ENCODE results near the gene KPNA5. TPM values are rescaled to one million over a fixed set of nuclear protein-coding genes. Genes with fewer than 3 reads are reported as not detected.
"Not testable (repeated sequence)": the region's sequence is repeated elsewhere in the genome, so short reads cannot be mapped to it uniquely, and the experiment has no call there.

KPNA5 gene
- total and polyA plus RNA-seq, 2 donors: 7.3 to 23.6 TPM

GRCh38 chr6:116663308-116663707 is 17.7 kb upstream of the KPNA5 start:
- 99% methylated on average over 3 of the region's 3 CpGs for WGBS
- Histone ChIP-seq H3K36me3 (ENCODE audit: control insufficient read depth in 2 of 2, insufficient read depth in 2 of 2, low read length in 1 of 2) (peaks cover 0 to 9% of the 10 kb centered on the region in 2 donors), H3K9me3 (ENCODE audit: control insufficient read depth in 2 of 2, insufficient read depth in 1 of 2, low read length in 1 of 2) (no peaks in the 10 kb centered on the region), H3K4me3 (ENCODE audit: low read length in 2 of 2) (no peak overlapping the region), H3K27ac (ENCODE audit: low read depth in 1 of 2, low read length in 1 of 2) (no peak overlapping the region), H3K27me3 (ENCODE audit: control insufficient read depth in 2 of 2, insufficient read depth in 1 of 2, low read length in 1 of 2) (no peaks in the 10 kb centered on the region), H3K4me1 (ENCODE audit: control insufficient read depth in 2 of 2, insufficient read depth in 2 of 2, low read length in 2 of 2) (peaks cover 3 to 9% of the 10 kb centered on the region in 2 donors)
- DNase-seq (ENCODE audit: low read depth in 6 of 9, low spot score in 9 of 9): no peak

GRCh38 chr6:116664169-116664568 is 16.8 kb upstream of the KPNA5 start:
- not testable (repeated sequence) for H3K27me3 ChIP-seq (ENCODE audit: control insufficient read depth in 2 of 2, insufficient read depth in 1 of 2, low read length in 1 of 2); DNase-seq (ENCODE audit: low read depth in 6 of 9, low spot score in 9 of 9); H3K4me1 ChIP-seq (ENCODE audit: control insufficient read depth in 2 of 2, insufficient read depth in 2 of 2, low read length in 2 of 2); H3K36me3 ChIP-seq (ENCODE audit: control insufficient read depth in 2 of 2, insufficient read depth in 2 of 2, low read length in 1 of 2); H3K27ac ChIP-seq (ENCODE audit: low read depth in 1 of 2, low read length in 1 of 2); H3K4me3 ChIP-seq (ENCODE audit: low read length in 2 of 2); H3K9me3 ChIP-seq (ENCODE audit: control insufficient read depth in 2 of 2, insufficient read depth in 1 of 2, low read length in 1 of 2)
- 98% methylated on average over 2 of the region's 2 CpGs for WGBS

- Histone ChIP-seq H3K4me3 (ENCODE audit: low read length in 2 of 2) (no peak overlapping the region), H3K36me3 (ENCODE audit: control insufficient read depth in 2 of 2, insufficient read depth in 2 of 2, low read length in 1 of 2) (no peaks in the 10 kb centered on the region), H3K4me1 (ENCODE audit: control insufficient read depth in 2 of 2, insufficient read depth in 2 of 2, low read length in 2 of 2) (peaks cover 3 to 9% of the 10 kb centered on the region in 2 donors), H3K27me3 (ENCODE audit: control insufficient read depth in 2 of 2, insufficient read depth in 1 of 2, low read length in 1 of 2) (no peaks in the 10 kb centered on the region), H3K9me3 (ENCODE audit: control insufficient read depth in 2 of 2, insufficient read depth in 1 of 2, low read length in 1 of 2) (peaks cover 0 to 1% of the 10 kb centered on the region in 2 donors), H3K27ac (ENCODE audit: low read depth in 1 of 2, low read length in 1 of 2) (no peak overlapping the region)
- no peak for DNase-seq (ENCODE audit: low read depth in 6 of 9, low spot score in 9 of 9)
- 97% methylated on average over 7 of the region's 7 CpGs for WGBS
These were observed 15.5 kb upstream of the KPNA5 start for GRCh38 chr6:116665464-116665863.

- Histone ChIP-seq H3K9me3 (ENCODE audit: control insufficient read depth in 2 of 2, insufficient read depth in 1 of 2, low read length in 1 of 2) (peaks cover 0 to 1% of the 10 kb centered on the region in 2 donors), H3K4me3 (ENCODE audit: low read length in 2 of 2) (no peak overlapping the region), H3K36me3 (ENCODE audit: control insufficient read depth in 2 of 2, insufficient read depth in 2 of 2, low read length in 1 of 2) (no peaks in the 10 kb centered on the region), H3K4me1 (ENCODE audit: control insufficient read depth in 2 of 2, insufficient read depth in 2 of 2, low read length in 2 of 2) (peaks cover 3 to 9% of the 10 kb centered on the region in 2 donors), H3K27me3 (ENCODE audit: control insufficient read depth in 2 of 2, insufficient read depth in 1 of 2, low read length in 1 of 2) (no peaks in the 10 kb centered on the region), H3K27ac (ENCODE audit: low read depth in 1 of 2, low read length in 1 of 2) (no peak overlapping the region)
- no peak for DNase-seq (ENCODE audit: low read depth in 6 of 9, low spot score in 9 of 9)
- WGBS: 51% methylated on average over 1 of the region's 1 CpG
These were observed 14.1 kb upstream of the KPNA5 start for GRCh38 chr6:116666869-116667268.

- H3K27me3 ChIP-seq (ENCODE audit: control insufficient read depth in 2 of 2, insufficient read depth in 1 of 2, low read length in 1 of 2): peaks cover 0 to 2% of the 10 kb centered on the region in 2 donors
- WGBS: 17% methylated on average over 3 of the region's 3 CpGs
These were observed 13.4 kb upstream of the KPNA5 start for GRCh38 chr6:116667623-116668022.

GRCh38 chr6:116672306-116672705 is 8.7 kb upstream of the KPNA5 start:
- Histone ChIP-seq H3K9me3 (ENCODE audit: control insufficient read depth in 2 of 2, insufficient read depth in 1 of 2, low read length in 1 of 2) (peaks cover 0 to 1% of the 10 kb centered on the region in 2 donors), H3K4me1 (ENCODE audit: control insufficient read depth in 2 of 2, insufficient read depth in 2 of 2, low read length in 2 of 2) (peaks cover 3 to 5% of the 10 kb centered on the region in 2 donors), H3K27me3 (ENCODE audit: control insufficient read depth in 2 of 2, insufficient read depth in 1 of 2, low read length in 1 of 2) (peaks cover 0 to 3% of the 10 kb centered on the region in 2 donors), H3K27ac (ENCODE audit: low read depth in 1 of 2, low read length in 1 of 2) (no peak overlapping the region), H3K36me3 (ENCODE audit: control insufficient read depth in 2 of 2, insufficient read depth in 2 of 2, low read length in 1 of 2) (no peaks in the 10 kb centered on the region), H3K4me3 (ENCODE audit: low read length in 2 of 2) (no peak overlapping the region)
- 96% methylated on average over 4 of the region's 4 CpGs for WGBS
- DNase-seq (ENCODE audit: low read depth in 6 of 9, low spot score in 9 of 9): no peak

More at GRCh38 chr6:116667623-116668022, 13.4 kb upstream of the KPNA5 start:
- peak overlapping the region; percentile 94 to 96 for H3K4me3 ChIP-seq (ENCODE audit: low read length in 2 of 2)
- H3K4me1 ChIP-seq (ENCODE audit: control insufficient read depth in 2 of 2, insufficient read depth in 2 of 2, low read length in 2 of 2): peaks cover 3 to 9% of the 10 kb centered on the region in 2 donors
- peaks cover 0 to 1% of the 10 kb centered on the region in 2 donors for H3K9me3 ChIP-seq (ENCODE audit: control insufficient read depth in 2 of 2, insufficient read depth in 1 of 2, low read length in 1 of 2)
- no peaks in the 10 kb centered on the region for H3K36me3 ChIP-seq (ENCODE audit: control insufficient read depth in 2 of 2, insufficient read depth in 2 of 2, low read length in 1 of 2)
- no peak overlapping the region for H3K27ac ChIP-seq (ENCODE audit: low read depth in 1 of 2, low read length in 1 of 2)
- DNase-seq (ENCODE audit: low read depth in 6 of 9, low spot score in 9 of 9): peak in 1 of 9 donors; percentile 17

- Histone ChIP-seq H3K4me1 (ENCODE audit: control insufficient read depth in 2 of 2, insufficient read depth in 2 of 2, low read length in 2 of 2) (no peaks in the 10 kb centered on the region), H3K36me3 (ENCODE audit: control insufficient read depth in 2 of 2, insufficient read depth in 2 of 2, low read length in 1 of 2) (no peaks in the 10 kb centered on the region), H3K27ac (ENCODE audit: low read depth in 1 of 2, low read length in 1 of 2) (no peak overlapping the region), H3K27me3 (ENCODE audit: control insufficient read depth in 2 of 2, insufficient read depth in 1 of 2, low read length in 1 of 2) (peaks cover 0 to 3% of the 10 kb centered on the region in 2 donors), H3K4me3 (ENCODE audit: low read length in 2 of 2) (no peak overlapping the region), H3K9me3 (ENCODE audit: control insufficient read depth in 2 of 2, insufficient read depth in 1 of 2, low read length in 1 of 2) (no peaks in the 10 kb centered on the region)
- DNase-seq (ENCODE audit: low read depth in 6 of 9, low spot score in 9 of 9): no peak
- 94% methylated on average over 1 of the region's 1 CpG for WGBS
These were observed 5.0 kb upstream of the KPNA5 start for GRCh38 chr6:116676021-116676420.

- peaks cover 0 to 9% of the 10 kb centered on the region in 2 donors for H3K4me1 ChIP-seq (ENCODE audit: control insufficient read depth in 2 of 2, insufficient read depth in 2 of 2, low read length in 2 of 2)
- H3K36me3 ChIP-seq (ENCODE audit: control insufficient read depth in 2 of 2, insufficient read depth in 2 of 2, low read length in 1 of 2): peaks cover 4 to 5% of the 10 kb centered on the region in 2 donors
- H3K27ac ChIP-seq (ENCODE audit: low read depth in 1 of 2, low read length in 1 of 2): peak overlapping the region in 1 of 2 donors; percentile 50
- 25% methylated on average over 5 of the region's 5 CpGs for WGBS
- peak overlapping the region; percentile 76 to 94 for H3K4me3 ChIP-seq (ENCODE audit: low read length in 2 of 2)
- no peaks in the 10 kb centered on the region for H3K27me3 ChIP-seq (ENCODE audit: control insufficient read depth in 2 of 2, insufficient read depth in 1 of 2, low read length in 1 of 2)
- H3K9me3 ChIP-seq (ENCODE audit: control insufficient read depth in 2 of 2, insufficient read depth in 1 of 2, low read length in 1 of 2): no peaks in the 10 kb centered on the region
- peak in 3 of 9 donors; percentile 5 to 41 (median 21) for DNase-seq (ENCODE audit: low read depth in 6 of 9, low spot score in 9 of 9)
These were observed 1.3 kb downstream of the KPNA5 start for GRCh38 chr6:116682334-116682712.

GRCh38 chr6:116685437-116685993 is 4.5 kb downstream of the KPNA5 start:
- peaks cover 4 to 5% of the 10 kb centered on the region in 2 donors for H3K36me3 ChIP-seq (ENCODE audit: control insufficient read depth in 2 of 2, insufficient read depth in 2 of 2, low read length in 1 of 2)
- no peak overlapping the region for H3K4me3 ChIP-seq (ENCODE audit: low read length in 2 of 2)
- no peaks in the 10 kb centered on the region for H3K27me3 ChIP-seq (ENCODE audit: control insufficient read depth in 2 of 2, insufficient read depth in 1 of 2, low read length in 1 of 2)
- H3K4me1 ChIP-seq (ENCODE audit: control insufficient read depth in 2 of 2, insufficient read depth in 2 of 2, low read length in 2 of 2): peaks cover 0 to 9% of the 10 kb centered on the region in 2 donors
- WGBS: 100% methylated on average over 2 of the region's 2 CpGs
- no peaks in the 10 kb centered on the region for H3K9me3 ChIP-seq (ENCODE audit: control insufficient read depth in 2 of 2, insufficient read depth in 1 of 2, low read length in 1 of 2)
- H3K27ac ChIP-seq (ENCODE audit: low read depth in 1 of 2, low read length in 1 of 2): no peak overlapping the region
- DNase-seq (ENCODE audit: low read depth in 6 of 9, low spot score in 9 of 9): no peak

Measured in thymus (tissue), 11 donors.